ENCODE measurements around the gene UQCRQ. TPM values are rescaled to one million over a fixed set of nuclear protein-coding genes. Genes with fewer than 3 reads are reported as not detected.

Gene UQCRQ
- total and polyA plus RNA-seq, 9 of the 15 experiments (the other 6 are each of a cell fraction or from before 2014, with no cell fraction given), result 235 to 2,421 (median 883) TPM

DNA sequence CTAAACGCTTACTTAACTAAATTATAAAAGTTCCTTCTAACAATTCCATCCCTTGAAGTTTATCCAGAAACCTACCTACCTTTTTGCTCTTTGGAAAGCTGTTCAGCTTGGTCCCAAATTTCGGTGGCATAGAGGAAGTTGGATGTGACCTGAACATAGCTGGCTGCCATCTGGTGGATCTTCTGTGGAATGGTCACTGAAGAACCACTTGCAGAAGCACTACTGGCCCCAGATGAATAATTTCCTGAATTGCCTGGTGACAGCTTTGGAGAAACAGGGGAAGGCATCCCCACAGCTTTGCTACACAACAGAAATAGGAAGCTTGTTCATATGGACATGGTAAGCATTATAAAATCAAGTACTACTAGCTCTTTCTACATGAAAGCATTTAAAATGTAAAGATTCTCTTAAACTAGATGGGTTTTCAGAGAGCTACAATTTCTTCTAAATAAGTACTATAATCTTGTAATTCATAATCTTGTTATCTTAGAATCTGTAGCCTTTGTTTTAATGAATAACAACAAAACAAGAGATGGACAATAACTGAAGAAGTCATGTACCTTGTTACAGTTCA lies 16.9 kb downstream of the UQCRQ start (continued):
- TF ChIP-seq, protein P1, sequence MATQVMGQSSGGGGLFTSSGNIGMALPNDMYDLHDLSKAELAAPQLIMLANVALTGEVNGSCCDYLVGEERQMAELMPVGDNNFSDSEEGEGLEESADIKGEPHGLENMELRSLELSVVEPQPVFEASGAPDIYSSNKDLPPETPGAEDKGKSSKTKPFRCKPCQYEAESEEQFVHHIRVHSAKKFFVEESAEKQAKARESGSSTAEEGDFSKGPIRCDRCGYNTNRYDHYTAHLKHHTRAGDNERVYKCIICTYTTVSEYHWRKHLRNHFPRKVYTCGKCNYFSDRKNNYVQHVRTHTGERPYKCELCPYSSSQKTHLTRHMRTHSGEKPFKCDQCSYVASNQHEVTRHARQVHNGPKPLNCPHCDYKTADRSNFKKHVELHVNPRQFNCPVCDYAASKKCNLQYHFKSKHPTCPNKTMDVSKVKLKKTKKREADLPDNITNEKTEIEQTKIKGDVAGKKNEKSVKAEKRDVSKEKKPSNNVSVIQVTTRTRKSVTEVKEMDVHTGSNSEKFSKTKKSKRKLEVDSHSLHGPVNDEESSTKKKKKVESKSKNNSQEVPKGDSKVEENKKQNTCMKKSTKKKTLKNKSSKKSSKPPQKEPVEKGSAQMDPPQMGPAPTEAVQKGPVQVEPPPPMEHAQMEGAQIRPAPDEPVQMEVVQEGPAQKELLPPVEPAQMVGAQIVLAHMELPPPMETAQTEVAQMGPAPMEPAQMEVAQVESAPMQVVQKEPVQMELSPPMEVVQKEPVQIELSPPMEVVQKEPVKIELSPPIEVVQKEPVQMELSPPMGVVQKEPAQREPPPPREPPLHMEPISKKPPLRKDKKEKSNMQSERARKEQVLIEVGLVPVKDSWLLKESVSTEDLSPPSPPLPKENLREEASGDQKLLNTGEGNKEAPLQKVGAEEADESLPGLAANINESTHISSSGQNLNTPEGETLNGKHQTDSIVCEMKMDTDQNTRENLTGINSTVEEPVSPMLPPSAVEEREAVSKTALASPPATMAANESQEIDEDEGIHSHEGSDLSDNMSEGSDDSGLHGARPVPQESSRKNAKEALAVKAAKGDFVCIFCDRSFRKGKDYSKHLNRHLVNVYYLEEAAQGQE (IDR thresholded peaks at IDR 0.05; ENCODE audit: borderline replicate concordance), result peak; percentile 68; the same call in 1 of the 2 replicates
- TF ChIP-seq, protein P1 (CRISPR knock-in tag; IDR thresholded peaks at IDR 0.05; ENCODE audit: low read depth), result no peak
- TF ChIP-seq POLR2H (tag; IDR thresholded peaks at IDR 0.05; ENCODE audit: low read depth) (no peak), ATF7 (IDR thresholded peaks at IDR 0.05) (0 out of 2 replicates have a peak, but pooled peaks have one; percentile 16), SMC3 (conservative IDR thresholded peaks at IDR 0.05; ENCODE audit: insufficient read depth, low read depth, low read length) (peak; percentile 87)
- TF ChIP-seq, protein P2, sequence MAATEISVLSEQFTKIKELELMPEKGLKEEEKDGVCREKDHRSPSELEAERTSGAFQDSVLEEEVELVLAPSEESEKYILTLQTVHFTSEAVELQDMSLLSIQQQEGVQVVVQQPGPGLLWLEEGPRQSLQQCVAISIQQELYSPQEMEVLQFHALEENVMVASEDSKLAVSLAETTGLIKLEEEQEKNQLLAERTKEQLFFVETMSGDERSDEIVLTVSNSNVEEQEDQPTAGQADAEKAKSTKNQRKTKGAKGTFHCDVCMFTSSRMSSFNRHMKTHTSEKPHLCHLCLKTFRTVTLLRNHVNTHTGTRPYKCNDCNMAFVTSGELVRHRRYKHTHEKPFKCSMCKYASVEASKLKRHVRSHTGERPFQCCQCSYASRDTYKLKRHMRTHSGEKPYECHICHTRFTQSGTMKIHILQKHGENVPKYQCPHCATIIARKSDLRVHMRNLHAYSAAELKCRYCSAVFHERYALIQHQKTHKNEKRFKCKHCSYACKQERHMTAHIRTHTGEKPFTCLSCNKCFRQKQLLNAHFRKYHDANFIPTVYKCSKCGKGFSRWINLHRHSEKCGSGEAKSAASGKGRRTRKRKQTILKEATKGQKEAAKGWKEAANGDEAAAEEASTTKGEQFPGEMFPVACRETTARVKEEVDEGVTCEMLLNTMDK (IDR thresholded peaks at IDR 0.05; ENCODE audit: borderline replicate concordance, insufficient read depth, low read depth, low read length, poor library complexity, severe bottlenecking), result peak; percentile 34
- TF ChIP-seq, protein P3, sequence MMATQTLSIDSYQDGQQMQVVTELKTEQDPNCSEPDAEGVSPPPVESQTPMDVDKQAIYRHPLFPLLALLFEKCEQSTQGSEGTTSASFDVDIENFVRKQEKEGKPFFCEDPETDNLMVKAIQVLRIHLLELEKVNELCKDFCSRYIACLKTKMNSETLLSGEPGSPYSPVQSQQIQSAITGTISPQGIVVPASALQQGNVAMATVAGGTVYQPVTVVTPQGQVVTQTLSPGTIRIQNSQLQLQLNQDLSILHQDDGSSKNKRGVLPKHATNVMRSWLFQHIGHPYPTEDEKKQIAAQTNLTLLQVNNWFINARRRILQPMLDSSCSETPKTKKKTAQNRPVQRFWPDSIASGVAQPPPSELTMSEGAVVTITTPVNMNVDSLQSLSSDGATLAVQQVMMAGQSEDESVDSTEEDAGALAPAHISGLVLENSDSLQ (IDR thresholded peaks at IDR 0.05), result peak; percentile 55; the same call in 1 of the 2 replicates
- TF ChIP-seq, protein P4, sequence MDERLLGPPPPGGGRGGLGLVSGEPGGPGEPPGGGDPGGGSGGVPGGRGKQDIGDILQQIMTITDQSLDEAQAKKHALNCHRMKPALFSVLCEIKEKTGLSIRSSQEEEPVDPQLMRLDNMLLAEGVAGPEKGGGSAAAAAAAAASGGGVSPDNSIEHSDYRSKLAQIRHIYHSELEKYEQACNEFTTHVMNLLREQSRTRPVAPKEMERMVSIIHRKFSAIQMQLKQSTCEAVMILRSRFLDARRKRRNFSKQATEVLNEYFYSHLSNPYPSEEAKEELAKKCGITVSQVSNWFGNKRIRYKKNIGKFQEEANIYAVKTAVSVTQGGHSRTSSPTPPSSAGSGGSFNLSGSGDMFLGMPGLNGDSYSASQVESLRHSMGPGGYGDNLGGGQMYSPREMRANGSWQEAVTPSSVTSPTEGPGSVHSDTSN (CRISPR knock-in tag; IDR thresholded peaks at IDR 0.05; ENCODE audit: low read depth), result no peak
- TF ChIP-seq, protein P4 (tag; conservative IDR thresholded peaks at IDR 0.05; ENCODE audit: low read depth), result peak; percentile 59; the same call in 1 of the 2 replicates
- TF ChIP-seq, protein P5, sequence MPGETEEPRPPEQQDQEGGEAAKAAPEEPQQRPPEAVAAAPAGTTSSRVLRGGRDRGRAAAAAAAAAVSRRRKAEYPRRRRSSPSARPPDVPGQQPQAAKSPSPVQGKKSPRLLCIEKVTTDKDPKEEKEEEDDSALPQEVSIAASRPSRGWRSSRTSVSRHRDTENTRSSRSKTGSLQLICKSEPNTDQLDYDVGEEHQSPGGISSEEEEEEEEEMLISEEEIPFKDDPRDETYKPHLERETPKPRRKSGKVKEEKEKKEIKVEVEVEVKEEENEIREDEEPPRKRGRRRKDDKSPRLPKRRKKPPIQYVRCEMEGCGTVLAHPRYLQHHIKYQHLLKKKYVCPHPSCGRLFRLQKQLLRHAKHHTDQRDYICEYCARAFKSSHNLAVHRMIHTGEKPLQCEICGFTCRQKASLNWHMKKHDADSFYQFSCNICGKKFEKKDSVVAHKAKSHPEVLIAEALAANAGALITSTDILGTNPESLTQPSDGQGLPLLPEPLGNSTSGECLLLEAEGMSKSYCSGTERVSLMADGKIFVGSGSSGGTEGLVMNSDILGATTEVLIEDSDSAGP (CRISPR knock-in tag; IDR thresholded peaks at IDR 0.05), result no peak
